Liver (tissue), 9 donors: ENCODE results near the gene SLC12A7. TPM values are rescaled to one million over a fixed set of nuclear protein-coding genes. Genes with fewer than 3 reads are reported as not detected.

ENCODE experiments used
- DNase-seq: peaks from one replicate; pipeline ENCODE4 v3.0.0-alpha.2; 2017; ENCODE audit warnings: low spot score
- H3K27ac ChIP-seq, 2 donors: one replicate each; pipeline ENCODE4 v1.7.0; 2013; ENCODE audit warnings: inconsistent platforms in 2 of 2, low read length in 2 of 2, control low read depth in 1 of 2, low read depth in 1 of 2, mild to moderate bottlenecking in 1 of 2
- H3K27me3 ChIP-seq, 4 donors: one replicate each; pipeline versions ENCODE4 v1.6.1 to v1.7.0; 2013; ENCODE audit warnings: low read length in 3 of 4, inconsistent platforms in 1 of 4, mild to moderate bottlenecking in 1 of 4, moderate library complexity in 1 of 4; ENCODE audit not compliant: control insufficient read depth in 4 of 4, insufficient read depth in 4 of 4
- H3K36me3 ChIP-seq, 4 donors: one replicate each; pipeline versions ENCODE4 v1.6.1 to v1.7.0; 2013; ENCODE audit warnings: low read length in 3 of 4, mild to moderate bottlenecking in 3 of 4, low read depth in 1 of 4, moderate library complexity in 1 of 4; ENCODE audit not compliant: control insufficient read depth in 4 of 4, insufficient read depth in 3 of 4
- H3K4me1 ChIP-seq, 4 donors: one replicate each; pipeline versions ENCODE4 v1.6.1 to v1.7.0; 2013; ENCODE audit warnings: low read length in 3 of 4, mild to moderate bottlenecking in 3 of 4, moderate library complexity in 1 of 4; ENCODE audit not compliant: control insufficient read depth in 4 of 4, insufficient read depth in 4 of 4
- H3K4me3 ChIP-seq, 3 donors: one replicate each; pipeline versions ENCODE4 v1.6.1 to v1.7.0; 2013; ENCODE audit warnings: low read length in 3 of 3, control low read depth in 1 of 3, low read depth in 1 of 3, mild to moderate bottlenecking in 1 of 3
- H3K9ac ChIP-seq, 2 donors: one replicate each; pipeline ENCODE4 v1.7.0; 2013; ENCODE audit warnings: low read length in 2 of 2, mild to moderate bottlenecking in 2 of 2, moderate library complexity in 2 of 2, control low read depth in 1 of 2, low read depth in 1 of 2
- H3K9me3 ChIP-seq, 4 donors: one replicate each; pipeline versions ENCODE4 v1.6.1 to v1.7.0; 2013; ENCODE audit warnings: low read length in 3 of 4; ENCODE audit not compliant: control insufficient read depth in 4 of 4
- EGR1 ChIP-seq, 2 donors: IDR thresholded peaks; 2 replicates each; pipeline ENCODE4 v1.6.1; 2016 to 2018; ENCODE audit warnings: antibody characterized with exemption in 2 of 2, low read depth in 2 of 2
- FOXA1 ChIP-seq: IDR thresholded peaks from 2 replicates; pipeline ENCODE4 v1.6.1; 2016; ENCODE audit warnings: antibody characterized with exemption
- GABPA ChIP-seq, 2 donors: IDR thresholded peaks in 1 of 2; conservative IDR thresholded peaks in 1 of 2; 2 replicates each; pipeline ENCODE4 v1.6.1; 2016; ENCODE audit warnings: antibody characterized with exemption in 2 of 2, mild to moderate bottlenecking in 1 of 2, moderate library complexity in 1 of 2
- HNF4A ChIP-seq, 2 donors: conservative IDR thresholded peaks; 2 replicates each; pipeline ENCODE4 v1.6.1; 2016; ENCODE audit warnings: antibody characterized with exemption in 2 of 2, mild to moderate bottlenecking in 2 of 2
- HNF4G ChIP-seq: IDR thresholded peaks from 2 replicates; pipeline ENCODE4 v1.6.1; 2016; ENCODE audit warnings: antibody characterized with exemption
- JUND ChIP-seq, 2 donors: IDR thresholded peaks; 2 replicates each; pipeline ENCODE4 v1.6.1; 2016; ENCODE audit warnings: antibody characterized with exemption in 2 of 2
- NR2F2 ChIP-seq: IDR thresholded peaks from 2 replicates; pipeline ENCODE4 v1.6.1; 2016; ENCODE audit warnings: antibody characterized with exemption
- RAD21 ChIP-seq, 2 donors: IDR thresholded peaks; 2 replicates each; pipeline ENCODE4 v1.6.1; 2016; ENCODE audit warnings: antibody characterized with exemption in 2 of 2, mild to moderate bottlenecking in 2 of 2
- RXRA ChIP-seq, 2 donors: IDR thresholded peaks; 2 replicates each; pipeline ENCODE4 v1.6.1; 2017 to 2018; ENCODE audit warnings: antibody characterized with exemption in 2 of 2, mild to moderate bottlenecking in 1 of 2
- SP1 ChIP-seq: IDR thresholded peaks from 2 replicates; pipeline ENCODE4 v1.6.1; 2018; ENCODE audit warnings: antibody characterized with exemption, mild to moderate bottlenecking
- TAF1 ChIP-seq: conservative IDR thresholded peaks from 2 replicates; pipeline ENCODE4 v1.6.1; 2016; ENCODE audit warnings: antibody characterized with exemption, mild to moderate bottlenecking
- YY1 ChIP-seq: IDR thresholded peaks from 2 replicates; pipeline ENCODE4 v1.6.1; 2016; ENCODE audit warnings: antibody characterized with exemption, mild to moderate bottlenecking
- WGBS: extraction: QIAGEN DNeasy Blood & Tissue Kit; methylation state at CpG from one replicate; pipeline ENCODE4 v1.1.7; 2013; 5-methylcytosine and 5-hydroxymethylcytosine counted together
- polyA plus RNA-seq, 2 donors: library from polyadenylated mRNA; stranded (reverse) in 1 of 2; unstranded in 1 of 2; fragments of 200-250 nt in 1 of 2; fragments of >200 nt in 1 of 2; fragmentation: Nextera tagmentation in 1 of 2; extraction: Ambion mirVana in 1 of 2; gene quantifications; one replicate each; pipeline versions ENCODE4 v1.2.1 to v1.2.3, GENCODE V29; 2013 to 2015
- total RNA-seq, 2 donors: library from RNA; depleted of rRNA; stranded (reverse); fragments of >200 nt; gene quantifications; one replicate each; pipeline ENCODE4 v1.2.3, GENCODE V29; 2014
- TF ChIP-seq, protein P1 (sequence below): IDR thresholded peaks from 2 replicates; pipeline ENCODE4 v1.6.1; 2016; ENCODE audit warnings: antibody characterized with exemption
- TF ChIP-seq, protein P2 (sequence below): fragments of 150-350 bp; IDR thresholded peaks from 2 replicates; pipeline ENCODE4 v1.5.1; 2017; ENCODE audit warnings: improper control_type of control experiment, low read depth, low read length; ENCODE audit not compliant: missing input control
- TF ChIP-seq, protein P3 (sequence below): IDR thresholded peaks from 2 replicates; pipeline ENCODE4 v1.6.1; 2016; ENCODE audit warnings: antibody characterized with exemption
- TF ChIP-seq, protein P4 (sequence below): IDR thresholded peaks from 2 replicates; pipeline ENCODE4 v1.6.1; 2016; ENCODE audit warnings: antibody characterized with exemption
- TF ChIP-seq, protein P5 (sequence below): IDR thresholded peaks from 2 replicates; pipeline ENCODE4 v1.6.1; 2016; ENCODE audit warnings: antibody characterized with exemption, mild to moderate bottlenecking
- donor health status: healthy.
- donor health status: healthy.
- donor health status: healthy.
- donor health status: healthy.
- donor health status: healthy.

SLC12A7 gene
- total and polyA plus RNA-seq, 4 donors, result 12.3 to 64.2 (median 28.9) TPM

DNA sequence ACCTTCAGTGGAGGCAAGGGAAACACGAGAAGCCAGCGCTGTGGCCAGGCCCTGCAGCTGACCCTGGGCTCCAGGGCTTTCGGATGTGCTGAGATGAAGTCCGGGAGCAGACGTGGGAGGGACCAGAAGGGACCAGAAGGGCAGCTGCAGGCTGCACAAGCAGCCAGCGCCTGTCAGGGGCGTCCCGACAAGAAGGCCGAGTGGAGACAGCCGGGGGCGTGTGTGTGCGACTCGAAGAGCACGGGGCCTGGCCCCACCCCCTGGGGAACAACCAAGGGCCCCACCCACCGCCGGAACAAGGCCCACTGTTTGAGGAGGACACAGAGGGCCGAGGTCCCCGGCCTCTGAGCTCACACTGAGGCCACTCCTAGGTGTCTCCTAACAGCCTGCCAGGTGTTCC is 31.4 kb downstream of the SLC12A7 start:
- WGBS, result 80% methylated on average over 18 of the region's 18 CpGs
- TF ChIP-seq JUND (IDR thresholded peaks at IDR 0.05) (no peak), HNF4A (conservative IDR thresholded peaks at IDR 0.05) (no peak), YY1 (no peak), NR2F2 (no peak), FOXA1 (no peak), GABPA (IDR thresholded peaks at IDR 0.05 in 1 of 2, conservative IDR thresholded peaks at IDR 0.05 in 1 of 2) (no peak), SP1 (no peak), RAD21 (IDR thresholded peaks at IDR 0.05) (no peak), RXRA (IDR thresholded peaks at IDR 0.05) (no peak), TAF1 (no peak), EGR1 (IDR thresholded peaks at IDR 0.05; ENCODE audit: low read depth in 2 of 2) (no peak), HNF4G (no peak)
- TF ChIP-seq, protein P1, sequence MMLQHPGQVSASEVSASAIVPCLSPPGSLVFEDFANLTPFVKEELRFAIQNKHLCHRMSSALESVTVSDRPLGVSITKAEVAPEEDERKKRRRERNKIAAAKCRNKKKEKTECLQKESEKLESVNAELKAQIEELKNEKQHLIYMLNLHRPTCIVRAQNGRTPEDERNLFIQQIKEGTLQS, result no peak
- TF ChIP-seq, protein P2, sequence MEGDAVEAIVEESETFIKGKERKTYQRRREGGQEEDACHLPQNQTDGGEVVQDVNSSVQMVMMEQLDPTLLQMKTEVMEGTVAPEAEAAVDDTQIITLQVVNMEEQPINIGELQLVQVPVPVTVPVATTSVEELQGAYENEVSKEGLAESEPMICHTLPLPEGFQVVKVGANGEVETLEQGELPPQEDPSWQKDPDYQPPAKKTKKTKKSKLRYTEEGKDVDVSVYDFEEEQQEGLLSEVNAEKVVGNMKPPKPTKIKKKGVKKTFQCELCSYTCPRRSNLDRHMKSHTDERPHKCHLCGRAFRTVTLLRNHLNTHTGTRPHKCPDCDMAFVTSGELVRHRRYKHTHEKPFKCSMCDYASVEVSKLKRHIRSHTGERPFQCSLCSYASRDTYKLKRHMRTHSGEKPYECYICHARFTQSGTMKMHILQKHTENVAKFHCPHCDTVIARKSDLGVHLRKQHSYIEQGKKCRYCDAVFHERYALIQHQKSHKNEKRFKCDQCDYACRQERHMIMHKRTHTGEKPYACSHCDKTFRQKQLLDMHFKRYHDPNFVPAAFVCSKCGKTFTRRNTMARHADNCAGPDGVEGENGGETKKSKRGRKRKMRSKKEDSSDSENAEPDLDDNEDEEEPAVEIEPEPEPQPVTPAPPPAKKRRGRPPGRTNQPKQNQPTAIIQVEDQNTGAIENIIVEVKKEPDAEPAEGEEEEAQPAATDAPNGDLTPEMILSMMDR, result no peak
- TF ChIP-seq, protein P3, sequence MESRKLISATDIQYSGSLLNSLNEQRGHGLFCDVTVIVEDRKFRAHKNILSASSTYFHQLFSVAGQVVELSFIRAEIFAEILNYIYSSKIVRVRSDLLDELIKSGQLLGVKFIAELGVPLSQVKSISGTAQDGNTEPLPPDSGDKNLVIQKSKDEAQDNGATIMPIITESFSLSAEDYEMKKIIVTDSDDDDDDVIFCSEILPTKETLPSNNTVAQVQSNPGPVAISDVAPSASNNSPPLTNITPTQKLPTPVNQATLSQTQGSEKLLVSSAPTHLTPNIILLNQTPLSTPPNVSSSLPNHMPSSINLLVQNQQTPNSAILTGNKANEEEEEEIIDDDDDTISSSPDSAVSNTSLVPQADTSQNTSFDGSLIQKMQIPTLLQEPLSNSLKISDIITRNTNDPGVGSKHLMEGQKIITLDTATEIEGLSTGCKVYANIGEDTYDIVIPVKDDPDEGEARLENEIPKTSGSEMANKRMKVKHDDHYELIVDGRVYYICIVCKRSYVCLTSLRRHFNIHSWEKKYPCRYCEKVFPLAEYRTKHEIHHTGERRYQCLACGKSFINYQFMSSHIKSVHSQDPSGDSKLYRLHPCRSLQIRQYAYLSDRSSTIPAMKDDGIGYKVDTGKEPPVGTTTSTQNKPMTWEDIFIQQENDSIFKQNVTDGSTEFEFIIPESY, result no peak
- TF ChIP-seq, protein P4, sequence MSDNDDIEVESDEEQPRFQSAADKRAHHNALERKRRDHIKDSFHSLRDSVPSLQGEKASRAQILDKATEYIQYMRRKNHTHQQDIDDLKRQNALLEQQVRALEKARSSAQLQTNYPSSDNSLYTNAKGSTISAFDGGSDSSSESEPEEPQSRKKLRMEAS, result no peak
- TF ChIP-seq, protein P5, sequence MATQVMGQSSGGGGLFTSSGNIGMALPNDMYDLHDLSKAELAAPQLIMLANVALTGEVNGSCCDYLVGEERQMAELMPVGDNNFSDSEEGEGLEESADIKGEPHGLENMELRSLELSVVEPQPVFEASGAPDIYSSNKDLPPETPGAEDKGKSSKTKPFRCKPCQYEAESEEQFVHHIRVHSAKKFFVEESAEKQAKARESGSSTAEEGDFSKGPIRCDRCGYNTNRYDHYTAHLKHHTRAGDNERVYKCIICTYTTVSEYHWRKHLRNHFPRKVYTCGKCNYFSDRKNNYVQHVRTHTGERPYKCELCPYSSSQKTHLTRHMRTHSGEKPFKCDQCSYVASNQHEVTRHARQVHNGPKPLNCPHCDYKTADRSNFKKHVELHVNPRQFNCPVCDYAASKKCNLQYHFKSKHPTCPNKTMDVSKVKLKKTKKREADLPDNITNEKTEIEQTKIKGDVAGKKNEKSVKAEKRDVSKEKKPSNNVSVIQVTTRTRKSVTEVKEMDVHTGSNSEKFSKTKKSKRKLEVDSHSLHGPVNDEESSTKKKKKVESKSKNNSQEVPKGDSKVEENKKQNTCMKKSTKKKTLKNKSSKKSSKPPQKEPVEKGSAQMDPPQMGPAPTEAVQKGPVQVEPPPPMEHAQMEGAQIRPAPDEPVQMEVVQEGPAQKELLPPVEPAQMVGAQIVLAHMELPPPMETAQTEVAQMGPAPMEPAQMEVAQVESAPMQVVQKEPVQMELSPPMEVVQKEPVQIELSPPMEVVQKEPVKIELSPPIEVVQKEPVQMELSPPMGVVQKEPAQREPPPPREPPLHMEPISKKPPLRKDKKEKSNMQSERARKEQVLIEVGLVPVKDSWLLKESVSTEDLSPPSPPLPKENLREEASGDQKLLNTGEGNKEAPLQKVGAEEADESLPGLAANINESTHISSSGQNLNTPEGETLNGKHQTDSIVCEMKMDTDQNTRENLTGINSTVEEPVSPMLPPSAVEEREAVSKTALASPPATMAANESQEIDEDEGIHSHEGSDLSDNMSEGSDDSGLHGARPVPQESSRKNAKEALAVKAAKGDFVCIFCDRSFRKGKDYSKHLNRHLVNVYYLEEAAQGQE, result no peak
- Histone ChIP-seq H3K9ac (no peak overlapping the region), H3K36me3 (peaks cover 50 to 78% (median 52%) of the 10 kb centered on the region in 4 donors), H3K4me1 (no peaks in the 10 kb centered on the region), H3K27me3 (no peaks in the 10 kb centered on the region), H3K4me3 (no peak overlapping the region), H3K27ac (no peak overlapping the region), H3K9me3 (no peaks in the 10 kb centered on the region)
- no peak for DNase-seq
